ENCODE data around the gene CLEC16A.

DNA sequence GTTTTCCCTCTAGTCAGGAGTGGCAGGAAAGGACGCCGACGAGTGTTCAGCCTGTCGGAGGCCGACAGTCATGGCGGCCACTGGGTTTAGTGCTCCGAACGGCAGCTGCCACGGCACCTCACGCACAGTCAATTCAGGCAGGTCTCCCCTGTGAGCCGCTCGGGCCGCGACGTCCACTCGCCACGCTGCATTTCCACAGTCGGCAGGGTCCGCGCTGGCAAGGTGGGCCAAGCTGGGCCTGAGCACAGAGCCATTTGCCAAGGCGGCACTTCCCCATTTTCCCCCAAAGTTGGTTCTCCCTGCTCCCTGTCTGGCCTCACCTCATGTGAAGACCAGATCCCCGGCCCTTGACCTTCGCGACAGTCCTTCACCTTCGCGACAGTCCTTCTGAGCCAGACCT, 229.8 kb downstream of the CLEC16A start:
- TF ChIP-seq, protein P1, sequence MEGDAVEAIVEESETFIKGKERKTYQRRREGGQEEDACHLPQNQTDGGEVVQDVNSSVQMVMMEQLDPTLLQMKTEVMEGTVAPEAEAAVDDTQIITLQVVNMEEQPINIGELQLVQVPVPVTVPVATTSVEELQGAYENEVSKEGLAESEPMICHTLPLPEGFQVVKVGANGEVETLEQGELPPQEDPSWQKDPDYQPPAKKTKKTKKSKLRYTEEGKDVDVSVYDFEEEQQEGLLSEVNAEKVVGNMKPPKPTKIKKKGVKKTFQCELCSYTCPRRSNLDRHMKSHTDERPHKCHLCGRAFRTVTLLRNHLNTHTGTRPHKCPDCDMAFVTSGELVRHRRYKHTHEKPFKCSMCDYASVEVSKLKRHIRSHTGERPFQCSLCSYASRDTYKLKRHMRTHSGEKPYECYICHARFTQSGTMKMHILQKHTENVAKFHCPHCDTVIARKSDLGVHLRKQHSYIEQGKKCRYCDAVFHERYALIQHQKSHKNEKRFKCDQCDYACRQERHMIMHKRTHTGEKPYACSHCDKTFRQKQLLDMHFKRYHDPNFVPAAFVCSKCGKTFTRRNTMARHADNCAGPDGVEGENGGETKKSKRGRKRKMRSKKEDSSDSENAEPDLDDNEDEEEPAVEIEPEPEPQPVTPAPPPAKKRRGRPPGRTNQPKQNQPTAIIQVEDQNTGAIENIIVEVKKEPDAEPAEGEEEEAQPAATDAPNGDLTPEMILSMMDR (IDR thresholded peaks at IDR 0.05), result no peak
- TF ChIP-seq POLR2A (IDR thresholded peaks at IDR 0.05) (no peak), POLR2AphosphoS5 (IDR thresholded peaks at IDR 0.05) (no peak)

Data from breast epithelium (tissue), 3 donors.